GM23338 (cell line): ENCODE results near the gene GLP1R. TPM values are rescaled to one million over a fixed set of nuclear protein-coding genes. Genes with fewer than 3 reads are reported as not detected.

Source experiments
- ATAC-seq: fragments of 200-7000 bp; cut with Tn5 transposase; 3 replicates; pipeline ENCODE4 v1.9.1; 2020
- DNase-seq: peaks from one replicate; pipeline ENCODE4 v3.0.0-alpha.2; 2015; ENCODE audit warnings: low spot score
- H2AFZ ChIP-seq: fragments of 200-600 bp; sonication (generic); 2 replicates; pipeline ENCODE4 v1.8.0; 2016; ENCODE audit warnings: antibody characterized with exemption, mild to moderate bottlenecking, moderate library complexity
- H3F3A ChIP-seq: fragments of 200-600 bp; sonication (generic); replicated peaks from 2 replicates; pipeline ENCODE4 v1.8.0; 2017; ENCODE audit warnings: antibody characterized with exemption, mixed run types, low read depth
- H3K27ac ChIP-seq: fragments of 200-600 bp; sonication (generic); 2 replicates; pipeline ENCODE4 v1.6.1; 2016; ENCODE audit warnings: low read depth
- H3K27me3 ChIP-seq: fragments of 200-600 bp; sonication (generic); 2 replicates; pipeline ENCODE4 v1.8.0; 2016; ENCODE audit warnings: mild to moderate bottlenecking, mixed run types, moderate library complexity; ENCODE audit not compliant: insufficient read depth
- H3K36me3 ChIP-seq: fragments of 200-600 bp; sonication (generic); 2 replicates; pipeline ENCODE4 v1.8.0; 2016; ENCODE audit warnings: mild to moderate bottlenecking; ENCODE audit not compliant: insufficient read depth
- H3K4me1 ChIP-seq: fragments of 200-600 bp; sonication (generic); 2 replicates; pipeline ENCODE4 v1.8.0; 2016; ENCODE audit warnings: mild to moderate bottlenecking, moderate library complexity; ENCODE audit not compliant: insufficient read depth
- H3K4me2 ChIP-seq: fragments of 200-600 bp; sonication (generic); 2 replicates; pipeline ENCODE4 v1.7.1; 2017; ENCODE audit warnings: mixed run types
- H3K4me3 ChIP-seq: fragments of 200-600 bp; sonication (generic); 2 replicates; pipeline ENCODE4 v1.6.1; 2016; ENCODE audit warnings: mixed run types
- H3K79me2 ChIP-seq: fragments of 200-600 bp; sonication (generic); replicated peaks from 2 replicates; pipeline ENCODE4 v1.8.0; 2017; ENCODE audit warnings: mild to moderate bottlenecking; ENCODE audit not compliant: insufficient read depth
- H3K9me2 ChIP-seq: fragments of 200-600 bp; sonication (generic); 2 replicates; pipeline ENCODE4 v1.8.0; 2017; ENCODE audit not compliant: insufficient read depth
- H4K20me1 ChIP-seq: fragments of 200-600 bp; sonication (generic); replicated peaks from 2 replicates; pipeline ENCODE4 v1.8.0; 2017; ENCODE audit warnings: mild to moderate bottlenecking; ENCODE audit not compliant: insufficient read depth
- H3K27ac Mint-ChIP-seq: 2 replicates; pipeline ENCODE4 v1.8.0; 2020; ENCODE audit warnings: inconsistent platforms, mild to moderate bottlenecking, moderate library complexity, mixed read lengths
- H3K27me3 Mint-ChIP-seq: 3 replicates; pipeline ENCODE4 v1.8.0; 2022; ENCODE audit warnings: low read depth, mild to moderate bottlenecking, moderate library complexity, mixed read lengths, inconsistent platforms; ENCODE audit not compliant: insufficient read depth, poor library complexity
- H3K36me3 Mint-ChIP-seq: 3 replicates; pipeline ENCODE4 v1.8.0; 2021; ENCODE audit warnings: low read depth, mild to moderate bottlenecking, inconsistent platforms, moderate library complexity, mixed read lengths
- H3K4me1 Mint-ChIP-seq: 3 replicates; pipeline ENCODE4 v1.8.0; 2020; ENCODE audit warnings: mild to moderate bottlenecking, inconsistent platforms, mixed read lengths
- H3K4me3 Mint-ChIP-seq: 3 replicates; pipeline ENCODE4 v1.8.0; 2021; ENCODE audit warnings: moderate library complexity, mild to moderate bottlenecking, inconsistent platforms, mixed read lengths
- H3K9me3 Mint-ChIP-seq: 3 replicates; pipeline ENCODE4 v1.8.0; 2020; ENCODE audit warnings: moderate library complexity, mild to moderate bottlenecking, inconsistent platforms, mixed read lengths
- CREB1 ChIP-seq: fragments of 250-450 bp; sonication (Bioruptor Pico); IDR thresholded peaks from 2 replicates; pipeline ENCODE4 v1.5.0; 2020; ENCODE audit warnings: low read depth, mild to moderate bottlenecking, moderate library complexity
- CTCF ChIP-seq, 2 experiments: fragments of 200-600 bp in 1 of 2; sonication (generic) in 1 of 2; conservative IDR thresholded peaks; 2 replicates each; pipeline versions ENCODE4 v1.5.1 to v1.6.1; 2016 to 2017; ENCODE audit warnings: antibody characterized with exemption in 2 of 2, low read depth in 2 of 2, mild to moderate bottlenecking in 2 of 2, moderate library complexity in 1 of 2
- EZH2 ChIP-seq: fragments of 200-600 bp; sonication (generic); IDR thresholded peaks from one replicate; pipeline ENCODE4 v1.8.0; 2017; ENCODE audit warnings: antibody characterized with exemption, mild to moderate bottlenecking, low read depth; ENCODE audit not compliant: unreplicated experiment
- EZH2phosphoT487 ChIP-seq: fragments of 200-600 bp; sonication (generic); IDR thresholded peaks from one replicate; pipeline ENCODE4 v1.8.1; 2018; ENCODE audit warnings: antibody characterized with exemption; ENCODE audit not compliant: unreplicated experiment
- NANOG ChIP-seq: IDR thresholded peaks from 2 replicates; pipeline ENCODE4 v1.6.1; 2016; ENCODE audit warnings: antibody characterized with exemption, borderline replicate concordance
- POLR2AphosphoS5 ChIP-seq: IDR thresholded peaks from 2 replicates; pipeline ENCODE4 v1.6.1; 2016; ENCODE audit warnings: antibody characterized with exemption, low read depth
- ZNF114 ChIP-seq: fragments of 250-450 bp; sonication (Bioruptor Pico); IDR thresholded peaks from 2 replicates; pipeline ENCODE4 v1.5.0; 2020; ENCODE audit warnings: mild to moderate bottlenecking, moderate library complexity
- ZNF331 ChIP-seq: fragments of 250-450 bp; sonication (Bioruptor Pico); IDR thresholded peaks from 2 replicates; pipeline ENCODE4 v1.5.0; 2020; ENCODE audit warnings: low read depth, mild to moderate bottlenecking, moderate library complexity
- polyA plus RNA-seq: library from polyadenylated mRNA; unstranded; fragments of >200 nt; fragmentation: Nextera tagmentation; extraction: Ambion mirVana; gene quantifications from 2 replicates; pipeline ENCODE4 v1.2.1, GENCODE V29; 2016
- total RNA-seq: library from RNA; depleted of rRNA; stranded (reverse); fragments of >200 nt; shearing (Covaris generic); gene quantifications from 2 replicates; pipeline ENCODE4 v1.2.3, GENCODE V29; 2014
- TF ChIP-seq, protein P1 (sequence below): fragments of 250-450 bp; sonication (Bioruptor Pico); IDR thresholded peaks from 2 replicates; pipeline ENCODE4 v1.5.0; 2020; ENCODE audit warnings: mild to moderate bottlenecking, moderate library complexity
- TF ChIP-seq, protein P2 (sequence below): IDR thresholded peaks from 2 replicates; pipeline ENCODE4 v1.6.1; 2016; ENCODE audit warnings: antibody characterized with exemption

Gene GLP1R
- total and polyA plus RNA-seq, 2 experiments from 2014 or later = 0.42 to 3.7 TPM

DNA sequence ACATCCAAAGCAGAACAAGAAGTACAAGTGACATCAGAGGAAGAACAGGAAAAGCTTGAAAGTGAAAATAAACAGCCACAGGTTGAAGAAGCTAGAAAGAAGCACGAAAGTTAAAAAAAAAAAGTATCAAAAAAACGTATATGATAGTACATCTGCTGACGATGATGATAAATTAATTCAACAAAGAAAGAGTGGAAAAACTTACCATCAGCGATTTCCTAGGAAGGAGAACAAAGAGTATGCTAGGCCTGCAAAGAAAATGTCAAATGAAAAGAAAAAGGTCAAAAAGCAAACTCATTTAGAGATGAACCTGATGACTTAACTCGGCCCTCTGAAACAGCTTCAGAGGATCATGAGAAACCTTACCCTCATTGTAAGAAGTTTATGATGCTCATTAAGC, 62.7 kb downstream of the GLP1R start (continued):
- TF ChIP-seq, protein P1, sequence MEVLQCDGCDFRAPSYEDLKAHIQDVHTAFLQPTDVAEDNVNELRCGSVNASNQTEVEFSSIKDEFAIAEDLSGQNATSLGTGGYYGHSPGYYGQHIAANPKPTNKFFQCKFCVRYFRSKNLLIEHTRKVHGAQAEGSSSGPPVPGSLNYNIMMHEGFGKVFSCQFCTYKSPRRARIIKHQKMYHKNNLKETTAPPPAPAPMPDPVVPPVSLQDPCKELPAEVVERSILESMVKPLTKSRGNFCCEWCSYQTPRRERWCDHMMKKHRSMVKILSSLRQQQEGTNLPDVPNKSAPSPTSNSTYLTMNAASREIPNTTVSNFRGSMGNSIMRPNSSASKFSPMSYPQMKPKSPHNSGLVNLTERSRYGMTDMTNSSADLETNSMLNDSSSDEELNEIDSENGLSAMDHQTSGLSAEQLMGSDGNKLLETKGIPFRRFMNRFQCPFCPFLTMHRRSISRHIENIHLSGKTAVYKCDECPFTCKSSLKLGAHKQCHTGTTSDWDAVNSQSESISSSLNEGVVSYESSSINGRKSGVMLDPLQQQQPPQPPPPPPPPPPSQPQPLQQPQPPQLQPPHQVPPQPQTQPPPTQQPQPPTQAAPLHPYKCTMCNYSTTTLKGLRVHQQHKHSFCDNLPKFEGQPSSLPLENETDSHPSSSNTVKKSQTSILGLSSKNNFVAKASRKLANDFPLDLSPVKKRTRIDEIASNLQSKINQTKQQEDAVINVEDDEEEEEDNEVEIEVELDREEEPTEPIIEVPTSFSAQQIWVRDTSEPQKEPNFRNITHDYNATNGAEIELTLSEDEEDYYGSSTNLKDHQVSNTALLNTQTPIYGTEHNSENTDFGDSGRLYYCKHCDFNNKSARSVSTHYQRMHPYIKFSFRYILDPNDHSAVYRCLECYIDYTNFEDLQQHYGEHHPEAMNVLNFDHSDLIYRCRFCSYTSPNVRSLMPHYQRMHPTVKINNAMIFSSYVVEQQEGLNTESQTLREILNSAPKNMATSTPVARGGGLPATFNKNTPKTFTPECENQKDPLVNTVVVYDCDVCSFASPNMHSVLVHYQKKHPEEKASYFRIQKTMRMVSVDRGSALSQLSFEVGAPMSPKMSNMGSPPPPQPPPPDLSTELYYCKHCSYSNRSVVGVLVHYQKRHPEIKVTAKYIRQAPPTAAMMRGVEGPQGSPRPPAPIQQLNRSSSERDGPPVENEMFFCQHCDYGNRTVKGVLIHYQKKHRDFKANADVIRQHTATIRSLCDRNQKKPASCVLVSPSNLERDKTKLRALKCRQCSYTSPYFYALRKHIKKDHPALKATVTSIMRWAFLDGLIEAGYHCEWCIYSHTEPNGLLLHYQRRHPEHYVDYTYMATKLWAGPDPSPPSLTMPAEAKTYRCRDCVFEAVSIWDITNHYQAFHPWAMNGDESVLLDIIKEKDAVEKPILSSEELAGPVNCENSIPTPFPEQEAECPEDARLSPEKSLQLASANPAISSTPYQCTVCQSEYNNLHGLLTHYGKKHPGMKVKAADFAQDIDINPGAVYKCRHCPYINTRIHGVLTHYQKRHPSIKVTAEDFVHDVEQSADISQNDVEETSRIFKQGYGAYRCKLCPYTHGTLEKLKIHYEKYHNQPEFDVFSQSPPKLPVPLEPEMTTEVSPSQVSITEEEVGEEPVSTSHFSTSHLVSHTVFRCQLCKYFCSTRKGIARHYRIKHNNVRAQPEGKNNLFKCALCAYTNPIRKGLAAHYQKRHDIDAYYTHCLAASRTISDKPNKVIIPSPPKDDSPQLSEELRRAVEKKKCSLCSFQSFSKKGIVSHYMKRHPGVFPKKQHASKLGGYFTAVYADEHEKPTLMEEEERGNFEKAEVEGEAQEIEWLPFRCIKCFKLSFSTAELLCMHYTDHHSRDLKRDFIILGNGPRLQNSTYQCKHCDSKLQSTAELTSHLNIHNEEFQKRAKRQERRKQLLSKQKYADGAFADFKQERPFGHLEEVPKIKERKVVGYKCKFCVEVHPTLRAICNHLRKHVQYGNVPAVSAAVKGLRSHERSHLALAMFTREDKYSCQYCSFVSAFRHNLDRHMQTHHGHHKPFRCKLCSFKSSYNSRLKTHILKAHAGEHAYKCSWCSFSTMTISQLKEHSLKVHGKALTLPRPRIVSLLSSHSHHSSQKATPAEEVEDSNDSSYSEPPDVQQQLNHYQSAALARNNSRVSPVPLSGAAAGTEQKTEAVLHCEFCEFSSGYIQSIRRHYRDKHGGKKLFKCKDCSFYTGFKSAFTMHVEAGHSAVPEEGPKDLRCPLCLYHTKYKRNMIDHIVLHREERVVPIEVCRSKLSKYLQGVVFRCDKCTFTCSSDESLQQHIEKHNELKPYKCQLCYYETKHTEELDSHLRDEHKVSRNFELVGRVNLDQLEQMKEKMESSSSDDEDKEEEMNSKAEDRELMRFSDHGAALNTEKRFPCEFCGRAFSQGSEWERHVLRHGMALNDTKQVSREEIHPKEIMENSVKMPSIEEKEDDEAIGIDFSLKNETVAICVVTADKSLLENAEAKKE (CRISPR knock-in tag) = no peak
- no peak for TF ChIP-seq ZNF114
- no peak for TF ChIP-seq CREB1
- TF ChIP-seq EZH2 = no peak
- TF ChIP-seq NANOG = no peak

DNA sequence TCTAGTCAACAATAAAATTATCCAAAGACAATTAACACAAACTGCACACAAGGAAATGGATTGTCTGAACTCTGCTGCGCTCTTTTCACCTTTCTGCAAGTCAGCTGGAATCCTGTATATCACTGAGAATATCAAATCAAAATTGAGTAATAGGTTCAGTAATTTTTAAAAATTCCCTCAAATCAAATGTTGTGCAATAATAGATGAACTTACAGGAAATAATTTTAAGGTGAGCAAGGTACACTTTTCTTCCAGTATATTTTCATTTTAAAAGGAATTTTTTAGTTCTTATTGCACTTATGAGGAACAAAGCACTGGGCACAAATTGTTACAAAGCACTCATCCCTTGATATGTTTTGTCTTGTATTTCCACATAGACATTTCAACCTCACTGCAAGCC, 65.2 kb downstream of the GLP1R start:
- Histone ChIP-seq H3K27ac (no peak overlapping the region), H3K9me2 (no peaks in the 10 kb centered on the region), H3K4me3 (peak overlapping the region; percentile 83), H3K36me3 (no peaks in the 10 kb centered on the region; the same call in 1 of the 2 replicates), H3K4me1 (peaks cover 17% of the 10 kb centered on the region), H2AFZ (no peak overlapping the region), H3K79me2 (no peaks in the 10 kb centered on the region), H3F3A (0 out of 2 replicates have a peak, but pooled peaks cover 10% of the 10 kb centered on the region), H3K4me2 (peak overlapping the region; percentile 94), H3K27me3 (0 out of 2 replicates have a peak, but pooled peaks cover 4% of the 10 kb centered on the region), H4K20me1 (no peaks in the 10 kb centered on the region)
- no peak for ATAC-seq
- H3K9me3 Mint-ChIP-seq = no peaks in the 10 kb centered on the region
- no peaks in the 10 kb centered on the region for H3K36me3 Mint-ChIP-seq
- no peak overlapping the region for H3K27ac Mint-ChIP-seq
- H3K4me3 Mint-ChIP-seq = peak overlapping the region; percentile 84
- H3K4me1 Mint-ChIP-seq = peaks cover 15% of the 10 kb centered on the region
- H3K27me3 Mint-ChIP-seq = peaks cover 3% of the 10 kb centered on the region
- no peak for DNase-seq
- no peak for TF ChIP-seq CTCF (conservative IDR thresholded peaks at IDR 0.05; ENCODE audit: low read depth in 2 of 2)
- TF ChIP-seq, protein P2, sequence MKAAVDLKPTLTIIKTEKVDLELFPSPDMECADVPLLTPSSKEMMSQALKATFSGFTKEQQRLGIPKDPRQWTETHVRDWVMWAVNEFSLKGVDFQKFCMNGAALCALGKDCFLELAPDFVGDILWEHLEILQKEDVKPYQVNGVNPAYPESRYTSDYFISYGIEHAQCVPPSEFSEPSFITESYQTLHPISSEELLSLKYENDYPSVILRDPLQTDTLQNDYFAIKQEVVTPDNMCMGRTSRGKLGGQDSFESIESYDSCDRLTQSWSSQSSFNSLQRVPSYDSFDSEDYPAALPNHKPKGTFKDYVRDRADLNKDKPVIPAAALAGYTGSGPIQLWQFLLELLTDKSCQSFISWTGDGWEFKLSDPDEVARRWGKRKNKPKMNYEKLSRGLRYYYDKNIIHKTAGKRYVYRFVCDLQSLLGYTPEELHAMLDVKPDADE = no peak
- TF ChIP-seq ZNF331 (CRISPR knock-in tag) = no peak
- TF ChIP-seq EZH2phosphoT487 = no peak
- no peak for TF ChIP-seq POLR2AphosphoS5
